RWPE1 (cell line): Measurements from ENCODE around the gene APBA2.

ENCODE experiments used
- CTCF ChIA-PET: fragments of 350-600 bp; sonication (Branson Sonifier 250); formaldehyde crosslinking; extraction: SDS; loops from one replicate; lab custom pipeline; 2021; lab: Yijun Ruan, JAX
- POLR2A ChIA-PET: fragments of 400-600 bp; formaldehyde crosslinking; extraction: SDS; loops from one replicate; lab custom pipeline; 2020; ENCODE audit warnings: antibody characterized with exemption; ENCODE audit not compliant: low non-redundant PET; lab: Yijun Ruan, JAX
- DNase-seq: peaks from one replicate; pipeline ENCODE4 v3.0.0; 2012; ENCODE audit warnings: low spot score
- H3K27ac ChIP-seq: fragments of 450-650 bp; 2 replicates; pipeline ENCODE4 v1.5.1; 2017
- CTCF ChIP-seq: fragments of 450-650 bp; conservative IDR thresholded peaks from 2 replicates; pipeline ENCODE4 v1.5.1; 2017; ENCODE audit warnings: low read depth, mild to moderate bottlenecking

The APBA2 gene

GRCh38 chr15:29106551-29107290 is 220.9 kb downstream of the APBA2 start:
- CTCF ChIA-PET = no interaction called here
- POLR2A ChIA-PET = no interaction called here
- H3K27ac ChIP-seq = no peak overlapping the region
- TF ChIP-seq CTCF = no peak
- DNase-seq = no peak

GRCh38 chr15:29107291-29107890 is 221.6 kb downstream of the APBA2 start:
- DNase-seq = no peak
- ChIA-PET POLR2A (no interaction called here), CTCF (interaction anchor here (0.6 to 0.9 kb wide), 2 partner anchors 14 to 217 kb away, joined by 3 read pairs; no protein-coding TSS in a partner anchor)
- TF ChIP-seq CTCF = no peak
- H3K27ac ChIP-seq = no peak overlapping the region

- POLR2A ChIA-PET = no interaction called here
- DNase-seq = no peak
- CTCF ChIA-PET = interaction anchor here (0.6 to 0.9 kb wide), 3 partner anchors 13 to 218 kb away, joined by 3 to 5 read pairs (median 3); no protein-coding TSS in a partner anchor
- no peak for TF ChIP-seq CTCF
- no peak overlapping the region for H3K27ac ChIP-seq
These were observed 222.3 kb downstream of the APBA2 start for GRCh38 chr15:29107971-29108645.

GRCh38 chr15:29109762-29110161 is 224.0 kb downstream of the APBA2 start:
- CTCF ChIA-PET = interaction anchor here (0.6 to 1.0 kb wide), 2 partner anchors 19 to 1001 kb away, joined by 3 to 5 read pairs; no protein-coding TSS in a partner anchor
- POLR2A ChIA-PET = no interaction called here
- TF ChIP-seq CTCF = no peak
- no peak overlapping the region for H3K27ac ChIP-seq
- DNase-seq = no peak

GRCh38 chr15:29110176-29110575 is 224.4 kb downstream of the APBA2 start:
- CTCF ChIA-PET = interaction anchor here (0.6 to 1.0 kb wide), 2 partner anchors 19 to 1002 kb away, joined by 3 to 5 read pairs; no protein-coding TSS in a partner anchor
- TF ChIP-seq CTCF = no peak
- no peak for DNase-seq
- no peak overlapping the region for H3K27ac ChIP-seq
- POLR2A ChIA-PET = no interaction called here

- ChIA-PET CTCF (no interaction called here), POLR2A (no interaction called here)
- no peak for DNase-seq
- no peak overlapping the region for H3K27ac ChIP-seq
- TF ChIP-seq CTCF = no peak
These were observed 225.0 kb downstream of the APBA2 start for GRCh38 chr15:29110733-29111132.
